ENCODE data around the gene HLA-DMB. TPM values are rescaled to one million over a fixed set of nuclear protein-coding genes. Genes with fewer than 3 reads are reported as not detected.

Gene HLA-DMB
- total RNA-seq, 1 experiment from 2014 or later: 0.16 TPM

DNA sequence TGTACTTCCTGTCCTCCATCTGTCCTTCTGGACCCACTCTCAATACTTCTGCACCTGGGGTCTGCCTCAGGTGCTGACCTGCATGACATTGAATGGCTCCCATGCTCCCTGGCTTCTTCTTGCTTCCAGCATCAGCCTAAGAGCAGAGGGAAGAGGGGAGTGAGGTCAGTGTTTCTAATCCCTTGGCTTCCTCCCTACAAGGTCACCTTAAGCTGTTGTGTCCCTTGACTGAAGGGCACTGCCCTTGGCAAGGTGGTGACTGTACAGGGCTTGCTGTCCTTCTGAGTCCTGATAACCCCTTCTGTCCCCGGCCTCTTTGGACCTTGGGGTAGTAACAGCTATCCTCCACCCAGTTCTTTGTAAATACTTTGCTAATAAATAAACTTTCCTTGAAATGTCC is 9.6 kb downstream of the HLA-DMB start:
- no peak for DNase-seq (ENCODE audit: low read depth)

DNA sequence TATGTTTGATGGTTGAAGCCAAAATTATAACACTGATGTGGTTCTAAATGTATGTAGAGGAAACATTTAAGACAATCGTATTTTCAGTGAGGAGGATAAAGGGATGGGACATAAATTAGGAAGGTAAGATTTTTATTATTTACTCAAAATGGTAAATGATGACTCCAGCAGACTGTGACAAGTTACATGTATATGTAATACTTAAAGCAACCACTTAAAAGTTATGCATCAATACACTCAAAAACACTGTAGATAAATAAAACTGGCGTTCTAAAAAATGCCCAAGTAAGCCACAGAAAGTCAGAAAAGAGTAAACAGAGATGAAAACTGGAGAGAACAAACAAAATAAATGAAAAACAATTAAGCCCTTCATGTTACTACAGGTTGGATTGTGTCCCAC is 18.7 kb downstream of the HLA-DMB start:
- no peak for DNase-seq (ENCODE audit: low read depth)

DNA sequence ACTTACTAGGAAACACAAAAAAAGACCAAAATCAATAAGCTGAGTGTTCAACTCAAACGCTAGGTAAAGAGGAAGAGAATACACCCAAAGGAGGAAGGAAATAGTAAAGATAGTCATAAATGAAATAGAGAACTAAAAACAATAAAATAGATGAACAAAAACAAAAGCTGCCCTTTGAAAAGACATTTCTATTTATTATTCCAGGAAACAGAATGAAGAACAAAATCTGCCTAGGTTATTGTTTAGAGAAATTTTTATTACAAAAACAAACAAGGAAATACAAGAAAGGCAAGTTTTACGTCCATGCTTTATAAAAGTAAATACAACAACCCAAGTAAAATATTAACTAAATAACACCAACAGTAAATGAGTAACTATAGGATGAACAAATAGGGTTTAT is 20.1 kb downstream of the HLA-DMB start:
- DNase-seq (ENCODE audit: low read depth): no peak

DNA sequence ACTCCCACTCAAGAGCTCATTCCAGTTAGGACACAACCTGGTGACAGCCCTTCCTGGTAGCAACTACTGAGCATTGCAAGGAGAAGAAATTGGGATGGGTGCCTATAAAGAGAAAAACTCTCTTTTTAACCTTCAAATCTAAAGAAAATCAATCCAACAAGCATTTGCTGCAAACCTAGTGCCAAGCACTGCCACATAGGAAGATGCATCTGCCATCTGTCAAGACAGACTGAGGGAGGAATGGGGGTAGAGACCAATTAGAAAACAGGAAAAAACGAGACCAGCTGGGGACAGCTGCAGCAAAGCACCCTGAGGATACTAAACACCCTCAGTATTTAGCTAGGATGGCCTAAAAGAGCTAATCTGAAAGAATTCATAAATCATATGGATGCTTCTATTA is 27.9 kb downstream of the HLA-DMB start:
- no peak for DNase-seq (ENCODE audit: low read depth)

DNA sequence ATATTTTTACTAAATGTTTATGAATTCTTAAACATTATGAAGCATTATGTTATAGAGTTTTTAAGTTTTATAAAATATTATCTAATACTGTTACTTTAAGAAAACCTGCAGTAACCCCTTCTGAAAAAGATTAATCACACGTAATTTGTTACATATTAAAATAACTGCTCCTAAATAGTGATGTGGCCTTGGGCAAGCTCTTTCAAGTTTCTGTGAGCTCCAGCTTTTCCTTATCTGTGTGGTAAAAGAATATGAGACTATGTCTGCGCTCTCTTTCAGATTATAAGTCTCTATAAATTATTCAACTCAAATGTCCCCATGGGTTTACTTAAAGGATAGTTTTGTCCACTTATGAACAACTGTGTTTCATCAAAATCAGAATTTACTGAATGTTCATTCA is 31.9 kb downstream of the HLA-DMB start:
- no peak for DNase-seq (ENCODE audit: low read depth)

DNA sequence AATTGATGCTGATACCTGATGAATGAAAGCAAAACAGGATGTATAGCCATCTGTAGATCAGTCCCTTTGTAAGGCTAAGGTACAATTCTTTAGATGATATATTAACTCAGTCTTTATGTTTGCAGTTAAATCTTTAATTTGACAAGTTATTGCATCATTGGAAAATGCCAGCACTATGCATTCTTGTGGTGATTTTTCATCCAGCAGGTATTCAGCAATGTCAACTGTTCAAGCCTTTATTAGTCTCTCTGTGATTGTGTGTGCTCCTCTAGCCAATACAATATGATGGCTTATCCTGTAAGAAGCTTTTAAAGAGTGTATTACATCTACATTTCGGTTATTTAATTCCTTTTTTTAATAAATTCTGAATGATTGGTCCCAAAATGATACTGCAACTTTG is 34.3 kb downstream of the HLA-DMB start:
- DNase-seq (ENCODE audit: low read depth): no peak

DNA sequence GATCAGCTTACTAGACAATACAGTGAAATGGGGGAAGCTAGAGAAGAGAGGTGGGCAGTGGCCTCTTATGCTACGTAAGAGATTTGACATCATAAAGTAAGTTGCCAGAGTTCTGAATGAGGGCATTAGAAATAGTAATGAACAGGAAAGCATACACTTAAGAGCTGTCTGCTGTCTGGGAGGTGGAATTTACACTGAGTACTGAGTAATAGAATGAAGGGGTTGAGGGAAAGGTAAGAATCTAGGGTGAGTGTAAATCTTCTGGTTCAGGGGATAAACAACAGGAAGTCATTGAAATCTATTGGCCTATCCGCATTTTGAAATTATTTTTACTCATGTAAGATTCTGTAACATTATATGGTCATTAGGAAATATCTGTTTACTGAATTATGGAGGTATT is 35.8 kb downstream of the HLA-DMB start:
- no peak for DNase-seq (ENCODE audit: low read depth)

DNA sequence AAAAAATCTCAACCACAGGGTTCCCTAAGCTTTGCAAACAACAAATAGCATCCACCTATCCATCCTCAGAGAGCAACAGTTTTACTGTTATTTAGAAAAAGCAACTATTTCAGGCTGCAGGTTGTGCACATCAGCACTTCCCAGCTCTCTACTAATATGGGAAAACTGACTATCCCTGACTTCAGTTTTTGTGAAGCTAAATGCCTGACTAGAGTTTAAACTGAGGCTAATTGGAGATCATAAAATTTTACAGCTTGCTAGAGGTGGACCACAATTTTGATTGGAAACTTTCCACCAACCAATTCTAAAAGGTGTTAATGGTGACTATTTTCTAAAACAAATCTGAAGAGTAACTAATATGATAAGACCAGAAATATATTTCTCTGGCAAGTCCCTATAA is 36.9 kb downstream of the HLA-DMB start:
- no peak for DNase-seq (ENCODE audit: low read depth)

DNA sequence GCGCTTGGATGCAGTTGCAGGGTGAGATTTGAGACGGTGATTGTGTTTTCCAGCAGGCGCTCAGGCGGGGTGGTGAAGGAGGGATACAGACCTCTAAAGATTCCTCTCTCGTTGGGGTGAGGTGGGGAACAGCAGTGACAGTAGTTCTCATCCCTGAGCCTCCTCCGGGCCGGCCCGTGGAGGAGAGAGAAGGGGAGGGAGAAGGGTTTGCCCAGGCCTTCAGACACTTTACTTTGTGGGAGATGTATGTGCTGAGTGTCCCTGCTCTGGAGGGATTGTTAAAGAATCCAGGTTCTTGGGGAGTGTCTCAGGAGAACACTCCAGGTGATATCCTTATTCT is 45.9 kb downstream of the HLA-DMB start:
- DNase-seq (ENCODE audit: low read depth): no peak

DNA sequence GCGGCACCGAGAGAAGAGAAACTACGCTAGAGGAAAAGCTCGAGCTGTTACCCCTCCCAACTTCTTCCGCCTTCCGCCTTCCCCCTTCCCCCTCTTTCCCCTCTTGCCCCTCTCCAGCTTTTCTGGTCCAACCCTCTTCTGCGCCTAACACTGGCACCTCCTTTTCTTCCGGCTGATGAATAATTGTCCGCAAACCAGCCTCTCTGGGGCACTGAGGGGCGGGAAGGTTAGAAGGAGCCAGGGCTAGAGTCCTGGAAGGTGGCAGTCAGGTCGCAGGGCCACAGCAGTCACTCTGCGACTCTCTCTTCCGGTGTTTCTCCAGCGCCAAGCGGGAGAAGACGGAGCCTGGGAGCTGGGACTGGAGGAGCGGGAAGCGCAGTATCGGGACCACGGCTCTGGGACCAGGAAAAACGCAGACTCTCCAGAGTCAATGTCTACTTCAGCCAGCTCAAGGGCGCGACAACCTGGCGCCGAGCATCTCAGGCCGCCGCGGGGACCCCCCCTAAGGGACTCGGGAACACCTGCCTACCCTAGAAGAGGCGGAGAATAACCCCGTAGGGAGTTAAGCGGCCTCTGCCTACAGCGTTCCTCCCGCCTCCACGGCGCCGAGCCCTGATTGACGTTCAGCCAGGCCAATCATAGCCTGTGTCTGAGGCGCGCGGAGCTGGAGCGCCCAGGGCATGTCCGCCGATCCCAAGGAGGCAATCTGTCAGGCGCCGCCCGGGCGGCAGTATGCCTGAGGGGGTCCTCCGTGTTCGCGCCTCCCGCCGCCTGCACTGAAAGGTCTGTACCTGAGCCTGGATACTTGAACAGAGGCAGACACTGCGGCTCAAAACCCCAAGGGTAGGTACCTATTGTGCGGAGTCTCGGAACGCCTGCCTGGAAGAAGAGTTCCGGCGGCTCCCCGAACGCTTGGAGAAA is 46.5 kb downstream of the HLA-DMB start:
- peak; percentile 90 for DNase-seq (ENCODE audit: low read depth)

DNA sequence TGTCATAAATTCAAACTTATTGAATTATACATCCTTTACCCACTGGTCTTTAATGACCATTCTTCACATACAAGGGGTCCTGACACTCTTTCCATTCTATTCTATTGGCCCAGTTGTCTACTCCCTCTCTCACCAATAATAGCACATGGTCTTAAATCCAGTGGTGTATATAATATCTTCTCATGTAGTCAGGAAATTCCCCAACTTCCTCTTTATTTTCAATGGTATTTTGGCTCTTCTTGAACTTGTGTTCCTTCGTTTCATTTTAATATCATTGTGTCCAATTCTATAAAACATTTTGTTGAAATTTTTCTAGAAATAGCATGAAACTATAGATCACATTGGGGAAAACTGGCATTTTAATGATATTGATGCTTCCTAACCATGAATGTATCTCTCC is 50.0 kb downstream of the HLA-DMB start:
- DNase-seq (ENCODE audit: low read depth): no peak

DNA sequence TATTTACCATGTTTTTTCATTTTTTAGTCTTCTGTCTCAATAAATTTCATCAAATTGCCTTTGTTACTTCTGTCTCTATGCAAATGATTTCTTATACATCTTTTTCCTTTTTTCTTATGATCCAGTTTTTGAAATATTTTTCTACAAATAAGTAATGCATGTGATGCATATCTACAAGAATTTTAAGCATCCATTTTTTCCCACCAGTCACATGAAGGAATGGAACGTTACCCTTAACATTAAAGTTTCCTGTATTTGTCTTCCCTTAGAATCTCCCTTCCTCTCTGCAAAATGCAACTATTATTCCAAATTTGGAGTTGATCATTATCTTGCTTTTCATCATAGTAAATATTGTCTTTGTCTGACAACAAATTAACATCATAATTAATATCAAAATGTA is 51.3 kb downstream of the HLA-DMB start:
- no peak for DNase-seq (ENCODE audit: low read depth)

DNA sequence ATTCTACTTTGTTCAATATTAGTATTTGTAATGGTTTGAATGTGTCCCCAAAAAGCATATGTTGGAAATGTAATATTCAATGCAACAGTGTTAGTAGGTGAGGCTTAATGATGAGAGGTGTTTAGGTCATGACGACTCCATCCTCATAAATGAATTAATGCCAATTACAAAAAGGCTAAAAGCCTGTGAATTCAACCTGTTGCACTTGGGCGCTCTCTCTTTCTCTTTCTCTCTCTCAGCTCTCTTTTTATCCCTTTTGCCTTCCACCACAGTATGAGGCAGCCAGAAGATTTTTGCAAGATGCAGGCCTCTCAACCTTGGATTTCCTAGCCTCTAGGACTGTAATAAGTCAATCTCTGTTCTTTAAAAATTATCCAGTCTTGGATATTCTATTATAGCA is 52.3 kb downstream of the HLA-DMB start:
- DNase-seq (ENCODE audit: low read depth): no peak

DNA sequence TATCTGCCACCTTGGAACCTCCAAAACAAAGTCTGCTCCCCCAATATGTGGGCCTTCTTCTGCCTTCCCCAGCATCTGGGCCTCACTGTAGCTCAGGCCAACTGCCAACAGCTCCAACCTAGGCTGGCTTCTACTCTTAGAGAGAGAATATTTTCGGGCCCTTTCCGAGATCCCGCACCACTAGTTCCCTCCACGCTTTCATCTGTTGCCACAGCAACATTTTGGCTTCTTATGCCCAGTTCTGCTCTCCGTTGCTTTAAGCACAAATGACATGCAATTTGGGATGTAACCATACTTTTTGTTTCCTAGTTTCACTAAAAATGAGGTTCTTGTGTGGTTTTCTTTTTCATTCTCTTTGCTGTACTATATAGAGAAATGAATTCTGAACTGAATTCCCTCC is 53.2 kb downstream of the HLA-DMB start:
- no peak for DNase-seq (ENCODE audit: low read depth)

DNA sequence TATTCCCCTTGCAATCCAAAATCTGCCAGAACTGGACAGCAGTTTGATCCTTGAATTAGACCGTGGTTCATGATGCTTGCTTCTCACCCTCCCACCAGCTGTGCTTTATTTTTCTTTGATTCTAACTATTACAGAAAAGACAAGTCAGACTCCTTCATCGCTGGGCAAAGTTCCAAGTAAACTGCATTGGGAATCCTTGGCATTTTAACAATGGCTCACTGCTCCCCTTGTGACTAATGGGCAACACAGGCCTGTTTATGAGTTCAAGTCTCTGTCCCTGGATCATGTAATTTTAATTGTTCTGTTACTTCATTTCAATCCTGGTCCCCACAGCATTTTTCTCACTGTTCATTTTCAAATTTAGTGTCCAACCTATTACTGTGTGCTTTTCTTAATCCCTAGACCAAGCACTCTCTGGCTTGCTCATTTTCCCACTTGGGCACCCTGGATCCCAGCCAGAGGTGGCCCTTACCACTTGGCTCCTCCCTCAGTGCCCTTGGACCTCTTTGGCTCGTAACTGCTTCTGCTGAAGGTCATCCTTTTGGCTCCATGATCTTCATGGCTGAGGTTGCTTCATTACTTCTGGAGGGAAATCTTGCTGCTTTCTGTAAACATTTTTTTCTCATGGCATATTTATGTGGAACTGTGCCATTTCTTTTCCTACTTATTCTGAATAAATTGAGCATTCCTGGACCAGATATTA is 54.0 kb downstream of the HLA-DMB start:
- DNase-seq (ENCODE audit: low read depth): peak; percentile 53

DNA sequence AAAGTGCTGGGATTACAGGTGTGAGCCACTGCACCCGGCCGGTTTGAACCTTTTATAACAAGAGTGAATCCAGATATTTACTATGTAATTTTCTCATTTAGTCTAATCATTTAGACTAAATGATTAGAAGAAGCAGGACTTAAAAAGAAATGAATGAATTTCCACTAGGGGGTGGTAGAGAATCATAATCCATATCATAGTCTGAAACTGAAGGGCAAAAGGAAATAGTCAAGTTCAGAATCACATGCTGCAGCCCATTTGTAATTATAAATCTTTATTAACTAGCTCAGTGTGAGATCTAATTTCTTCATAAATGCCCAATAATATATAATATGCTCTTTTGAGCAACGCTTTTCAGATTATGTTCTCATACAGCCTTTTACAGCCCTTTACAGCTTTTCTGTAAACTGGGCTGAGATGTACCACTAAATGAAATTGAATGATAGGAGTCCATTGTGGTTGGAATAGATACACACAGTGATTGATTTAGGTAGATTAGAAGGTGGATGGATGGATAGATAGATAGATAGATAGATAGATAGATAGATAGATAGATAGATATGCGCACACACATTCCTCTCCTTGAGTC is 55.0 kb downstream of the HLA-DMB start:
- peak; percentile 59 for DNase-seq (ENCODE audit: low read depth)

Small RNA genes lying within 50 kb of the gene (small RNA-seq; reads per million reads assigned to genes)
- gene HLA-Z: not detected

Other genes starting within 250 kb of the HLA-DMB start
- not detected in 2 replicates for gene HLA-DQA2, start 199.6 kb downstream of the HLA-DMB start, total RNA-seq (2014; rRNA removed; shearing (Covaris generic))
- gene HLA-DQB2, start 177.5 kb downstream of the HLA-DMB start, total RNA-seq (2014; rRNA removed; shearing (Covaris generic)): not detected in 2 replicates
- 0.10 and 0.13 TPM in 2 replicates for gene HLA-DOB, start 124.0 kb downstream of the HLA-DMB start, total RNA-seq (2014; rRNA removed; shearing (Covaris generic))
- gene TAP2, start 102.3 kb downstream of the HLA-DMB start, total RNA-seq (2014; rRNA removed; shearing (Covaris generic)): 89.3 and 104 TPM in 2 replicates
- gene PSMB8, start 97.0 kb downstream of the HLA-DMB start, total RNA-seq (2014; rRNA removed; shearing (Covaris generic)): 46.2 and 52.4 TPM in 2 replicates
- gene TAP1, start 87.3 kb downstream of the HLA-DMB start, total RNA-seq (2014; rRNA removed; shearing (Covaris generic)): 28.1 and 32.0 TPM in 2 replicates
- gene PSMB9, start 86.8 kb downstream of the HLA-DMB start, total RNA-seq (2014; rRNA removed; shearing (Covaris generic)): 16.5 and 32.5 TPM in 2 replicates
- 3.4 and 3.9 TPM in 2 replicates for gene HLA-DMA, start 12.1 kb upstream of the HLA-DMB start, total RNA-seq (2014; rRNA removed; shearing (Covaris generic))
- 119 and 125 TPM in 2 replicates for gene BRD2, start 27.6 kb upstream of the HLA-DMB start, total RNA-seq (2014; rRNA removed; shearing (Covaris generic))
- gene HLA-DOA, start 68.6 kb upstream of the HLA-DMB start, total RNA-seq (2014; rRNA removed; shearing (Covaris generic)): not detected in 2 replicates
- 2.2 and 8.9 TPM in 2 replicates for gene HLA-DPA1, start 132.6 kb upstream of the HLA-DMB start, total RNA-seq (2014; rRNA removed; shearing (Covaris generic))
- 12.7 and 33.5 TPM in 2 replicates for gene HLA-DPB1, start 135.0 kb upstream of the HLA-DMB start, total RNA-seq (2014; rRNA removed; shearing (Covaris generic))